GM23248 (cell line): Measurements from ENCODE around the gene BRF1. TPM values are rescaled to one million over a fixed set of nuclear protein-coding genes. Genes with fewer than 3 reads are reported as not detected.

Experiments used
- DNase-seq: peaks from one replicate; pipeline ENCODE4 v3.0.0-alpha.2; 2015
- H2AFZ ChIP-seq: fragments of 200-600 bp; sonication (generic); 2 replicates; pipeline ENCODE4 v1.6.1; 2016; ENCODE audit warnings: antibody characterized with exemption
- H3F3A ChIP-seq: fragments of 200-600 bp; sonication (generic); 2 replicates; pipeline ENCODE4 v1.6.1; 2016; ENCODE audit warnings: mild to moderate bottlenecking, antibody characterized with exemption, mixed run types; ENCODE audit not compliant: insufficient read depth
- H3K27ac ChIP-seq: fragments of 200-600 bp; sonication (generic); 2 replicates; pipeline ENCODE4 v1.5.1; 2016; ENCODE audit warnings: mild to moderate bottlenecking
- H3K27me3 ChIP-seq: fragments of 200-600 bp; sonication (generic); replicated peaks from 2 replicates; pipeline ENCODE4 v1.6.1; 2016; ENCODE audit warnings: mild to moderate bottlenecking; ENCODE audit not compliant: insufficient read depth
- H3K36me3 ChIP-seq: fragments of 200-600 bp; sonication (generic); 2 replicates; pipeline ENCODE4 v1.6.1; 2016; ENCODE audit warnings: low read depth, mild to moderate bottlenecking
- H3K4me1 ChIP-seq: fragments of 200-600 bp; sonication (generic); 2 replicates; pipeline ENCODE4 v1.6.1; 2016; ENCODE audit warnings: mild to moderate bottlenecking; ENCODE audit not compliant: insufficient read depth
- H3K4me2 ChIP-seq: fragments of 200-600 bp; sonication (generic); one replicate; pipeline ENCODE4 v1.6.1; 2016; ENCODE audit warnings: mild to moderate bottlenecking; ENCODE audit not compliant: unreplicated experiment
- H3K4me3 ChIP-seq: fragments of 200-600 bp; sonication (generic); 2 replicates; pipeline ENCODE4 v1.5.1; 2016; ENCODE audit warnings: mild to moderate bottlenecking
- H3K79me2 ChIP-seq: fragments of 200-600 bp; sonication (generic); 2 replicates; pipeline ENCODE4 v1.6.1; 2016; ENCODE audit warnings: mild to moderate bottlenecking; ENCODE audit not compliant: insufficient read depth
- H3K9ac ChIP-seq: fragments of 200-600 bp; sonication (generic); 2 replicates; pipeline ENCODE4 v1.6.1; 2016; ENCODE audit warnings: mild to moderate bottlenecking
- H3K9me2 ChIP-seq: fragments of 200-600 bp; sonication (generic); 2 replicates; pipeline ENCODE4 v1.6.1; 2016; ENCODE audit warnings: mixed run types, mild to moderate bottlenecking, moderate library complexity; ENCODE audit not compliant: insufficient read depth
- H3K9me3 ChIP-seq: fragments of 200-600 bp; sonication (generic); one replicate; pipeline ENCODE4 v1.6.1; 2017; ENCODE audit warnings: low read depth
- H4K20me1 ChIP-seq: fragments of 200-600 bp; sonication (generic); 2 replicates; pipeline ENCODE4 v1.6.0; 2016; ENCODE audit not compliant: insufficient read depth
- EZH2 ChIP-seq: fragments of 200-600 bp; sonication (generic); IDR thresholded peaks from 2 replicates; pipeline ENCODE4 v1.6.1; 2018; ENCODE audit warnings: antibody characterized with exemption, mild to moderate bottlenecking; ENCODE audit not compliant: insufficient read depth, poor library complexity, severe bottlenecking
- EZH2phosphoT487 ChIP-seq: fragments of 200-600 bp; sonication (generic); IDR thresholded peaks from 2 replicates; pipeline ENCODE4 v1.6.1; 2018; ENCODE audit warnings: antibody characterized with exemption, moderate library complexity, mild to moderate bottlenecking, low read depth; ENCODE audit not compliant: insufficient read depth
- WGBS, 2 experiments: methylation state at CpG; one replicate each; pipeline ENCODE4 v1.1.6; 2015 to 2017; ENCODE audit warnings: low lambda C conversion rate in 2 of 2, low coverage in 1 of 2; ENCODE audit errors: missing lambda C conversion rate in 2 of 2; 5-methylcytosine and 5-hydroxymethylcytosine counted together
- in situ Hi-C: fragments of 300-500 bp; cut with MboI; formaldehyde crosslinking; loops from 2 replicates; pipeline ENCODE4 v1.15.0; 2020
- polyA plus RNA-seq: library from polyadenylated mRNA; unstranded; fragments of >200 nt; fragmentation: Nextera tagmentation; extraction: Ambion mirVana; gene quantifications from 2 replicates; pipeline ENCODE4 v1.2.1, GENCODE V29; 2016
- total RNA-seq: library from RNA; depleted of rRNA; stranded (reverse); fragments of >200 nt; shearing (Covaris generic); gene quantifications from 2 replicates; pipeline ENCODE4 v1.2.3, GENCODE V29; 2014

Gene BRF1
- total and polyA plus RNA-seq, 2 experiments from 2014 or later: 10.5 to 27.0 TPM

- Histone ChIP-seq H3K36me3 (no peaks in the 10 kb centered on the region), H3K79me2 (no peaks in the 10 kb centered on the region), H3K4me3 (no peak overlapping the region), H3F3A (no peaks in the 10 kb centered on the region), H3K9me3 (no peaks in the 10 kb centered on the region), H3K4me1 (no peaks in the 10 kb centered on the region), H4K20me1 (no peaks in the 10 kb centered on the region), H2AFZ (no peak overlapping the region), H3K27me3 (no peaks in the 10 kb centered on the region), H3K9me2 (no peaks in the 10 kb centered on the region), H3K27ac (no peak overlapping the region), H3K9ac (no peak overlapping the region), H3K4me2 (no peak overlapping the region)
- TF ChIP-seq EZH2phosphoT487 (no peak), EZH2 (no peak)
- in situ Hi-C loops: no loop called here
- no peak for DNase-seq
- 68 to 77% methylated on average over 20 of the region's 20 CpGs for WGBS, 2 experiments
Observed at GRCh38 chr14:105201925-105202513, 98.8 kb downstream of the BRF1 start.

DNA sequence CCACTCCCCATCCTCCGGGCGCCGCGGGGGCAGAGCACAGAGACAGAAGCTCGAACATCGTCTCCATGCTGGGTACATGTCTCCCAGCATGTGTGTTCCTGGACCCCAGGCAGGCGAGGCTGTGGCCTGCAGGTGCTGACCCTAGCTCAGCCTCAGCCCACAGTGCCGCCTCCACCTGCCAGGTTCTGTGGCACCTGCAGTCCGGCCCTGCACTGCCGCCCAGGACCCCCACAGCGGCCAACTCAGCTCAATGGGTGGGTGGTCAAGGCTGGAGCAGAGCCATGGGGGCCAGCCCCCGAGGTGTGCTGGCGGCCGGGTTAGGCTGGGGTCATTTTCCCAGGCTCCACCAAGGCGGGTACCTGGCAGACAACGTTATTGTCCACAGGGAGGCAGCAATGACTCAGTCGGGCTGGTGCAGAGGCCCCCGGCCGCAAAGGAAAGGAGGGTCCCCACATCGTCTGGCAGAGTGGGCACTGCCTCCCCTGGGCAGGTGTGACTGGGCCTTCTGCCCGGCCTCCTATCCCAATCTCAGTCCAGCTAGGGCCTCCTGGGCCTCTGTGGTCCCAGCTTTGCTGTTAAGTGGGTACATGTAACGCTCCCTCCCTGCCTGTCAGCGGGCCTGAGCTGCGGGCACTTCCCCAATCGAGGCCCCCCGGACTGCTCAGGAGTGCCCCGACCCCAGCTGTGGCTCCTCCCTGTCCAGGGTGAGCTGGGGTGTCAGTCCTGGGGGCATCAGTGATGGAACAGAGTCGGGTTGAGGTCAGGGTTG is 99.5 kb downstream of the BRF1 start:
- no peak for DNase-seq
- TF ChIP-seq EZH2 (no peak), EZH2phosphoT487 (no peak)
- Histone ChIP-seq H3K79me2 (no peaks in the 10 kb centered on the region), H3K4me1 (no peaks in the 10 kb centered on the region), H3K9ac (no peak overlapping the region), H3K27me3 (peaks cover 5% of the 10 kb centered on the region), H3K4me2 (no peak overlapping the region), H4K20me1 (no peaks in the 10 kb centered on the region), H3K4me3 (no peak overlapping the region), H2AFZ (no peak overlapping the region), H3K9me3 (no peaks in the 10 kb centered on the region), H3F3A (no peaks in the 10 kb centered on the region), H3K9me2 (no peaks in the 10 kb centered on the region), H3K36me3 (no peaks in the 10 kb centered on the region), H3K27ac (no peak overlapping the region)
- in situ Hi-C loops: no loop called here
- 49 to 69% methylated on average over 19 to 25 of the region's 28 CpGs for WGBS, 2 experiments

GRCh38 chr14:105200641-105201040 is 100.2 kb downstream of the BRF1 start:
- H3K9me3 ChIP-seq: no peaks in the 10 kb centered on the region
- in situ Hi-C loops: no loop called here
- no peak overlapping the region for H3K27ac ChIP-seq
- H3K27me3 ChIP-seq: peaks cover 12% of the 10 kb centered on the region
- TF ChIP-seq EZH2 (no peak), EZH2phosphoT487 (no peak)
- no peaks in the 10 kb centered on the region for H4K20me1 ChIP-seq
- H3K36me3 ChIP-seq: no peaks in the 10 kb centered on the region
- no peak overlapping the region for H2AFZ ChIP-seq
- H3K4me2 ChIP-seq: no peak overlapping the region
- H3K79me2 ChIP-seq: no peaks in the 10 kb centered on the region
- no peak overlapping the region for H3K9ac ChIP-seq
- H3F3A ChIP-seq: no peaks in the 10 kb centered on the region
- DNase-seq: no peak
- WGBS, 2 experiments: 66 to 72% methylated on average over 15 to 16 of the region's 16 CpGs
- no peaks in the 10 kb centered on the region for H3K9me2 ChIP-seq
- no peak overlapping the region for H3K4me3 ChIP-seq
- no peaks in the 10 kb centered on the region for H3K4me1 ChIP-seq

DNA sequence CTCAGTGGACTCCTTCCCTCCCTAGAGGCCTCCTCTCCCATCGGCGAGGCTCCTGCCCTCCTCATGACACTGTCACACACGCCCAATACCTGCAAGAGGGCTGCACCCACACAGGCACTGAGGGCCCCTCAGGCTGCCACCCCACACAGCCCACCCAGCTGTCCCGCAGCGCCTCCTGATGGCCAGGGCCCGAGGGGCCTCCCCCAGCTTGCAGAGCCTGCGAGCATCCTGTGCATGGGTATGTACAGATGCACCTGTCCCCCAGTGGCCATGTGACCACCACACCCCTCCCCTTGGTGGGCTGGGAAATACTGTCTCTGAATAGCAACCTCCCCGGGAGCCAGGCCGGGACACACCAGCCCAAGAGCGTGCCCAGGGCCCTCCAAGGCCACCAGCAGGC is 100.7 kb downstream of the BRF1 start:
- H3K4me1 ChIP-seq: no peaks in the 10 kb centered on the region
- no peak for DNase-seq
- in situ Hi-C loops: no loop called here
- H3K9me3 ChIP-seq: no peaks in the 10 kb centered on the region
- TF ChIP-seq EZH2phosphoT487: no peak
- TF ChIP-seq EZH2: no peak
- H3K79me2 ChIP-seq: no peaks in the 10 kb centered on the region
- no peaks in the 10 kb centered on the region for H3K9me2 ChIP-seq
- H3K27me3 ChIP-seq: peaks cover 15% of the 10 kb centered on the region
- no peak overlapping the region for H3K27ac ChIP-seq
- no peak overlapping the region for H3K4me3 ChIP-seq
- H3K9ac ChIP-seq: no peak overlapping the region
- H2AFZ ChIP-seq: no peak overlapping the region
- WGBS, 2 experiments: 65 to 67% methylated on average over 10 of the region's 10 CpGs
- no peaks in the 10 kb centered on the region for H4K20me1 ChIP-seq
- H3K4me2 ChIP-seq: no peak overlapping the region
- H3F3A ChIP-seq: no peaks in the 10 kb centered on the region
- no peaks in the 10 kb centered on the region for H3K36me3 ChIP-seq
